ENCODE results near the gene TESK1. TPM values are rescaled to one million over a fixed set of nuclear protein-coding genes. Genes with fewer than 3 reads are reported as not detected.

Gene TESK1
- total RNA-seq, 1 experiment from 2014 or later: 20.4 TPM

DNA sequence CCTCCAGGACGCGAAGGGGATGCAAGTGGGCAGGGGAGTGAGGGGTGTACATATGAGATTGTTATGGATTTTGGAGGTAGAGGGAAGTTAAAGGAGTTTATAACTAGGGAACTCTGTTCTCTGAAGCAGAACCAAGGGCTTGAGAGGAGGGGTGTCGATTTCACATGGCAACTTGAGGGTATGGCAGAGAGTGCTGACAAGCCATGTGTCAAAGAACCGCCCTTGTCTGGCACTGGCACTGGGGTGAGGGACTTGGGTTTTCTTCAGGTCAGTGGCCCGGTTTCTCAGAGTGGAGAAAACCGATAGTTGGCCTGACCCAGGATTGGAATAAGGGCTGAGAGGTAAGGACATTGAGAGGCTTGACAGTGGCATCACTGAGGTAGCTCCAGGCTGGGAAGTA is 47.7 kb upstream of the TESK1 start:
- H3K9me3 Mint-ChIP-seq: no peaks in the 10 kb centered on the region
- no peaks in the 10 kb centered on the region for H3K27me3 Mint-ChIP-seq (ENCODE audit: low read depth)
- TF ChIP-seq IRF2 (CRISPR knock-in tag; IDR thresholded peaks at IDR 0.05; ENCODE audit: borderline replicate concordance, low read depth) (no peak), GRHL2 (CRISPR knock-in tag; IDR thresholded peaks at IDR 0.05; ENCODE audit: insufficient replicate concordance, severe bottlenecking) (no peak), E2F4 (CRISPR knock-in tag; IDR thresholded peaks at IDR 0.05; ENCODE audit: borderline replicate concordance, low read depth) (no peak), KAT7 (CRISPR knock-in tag; IDR thresholded peaks at IDR 0.05; ENCODE audit: borderline replicate concordance) (no peak), TCF7 (CRISPR knock-in tag; IDR thresholded peaks at IDR 0.05; ENCODE audit: low read depth) (no peak), EMX1 (CRISPR knock-in tag; IDR thresholded peaks at IDR 0.05) (no peak), CREM (CRISPR knock-in tag; IDR thresholded peaks at IDR 0.05) (no peak), SP1 (CRISPR knock-in tag; conservative IDR thresholded peaks at IDR 0.05) (no peak), NFATC4 (CRISPR knock-in tag; IDR thresholded peaks at IDR 0.05) (no peak)
- CTCF ChIA-PET: interaction anchor here (1.0 kb wide), 1 partner anchor 55 kb away, joined by 3 read pairs; no protein-coding TSS in a partner anchor
- POLR2A ChIA-PET: no interaction called here
- no peak overlapping the region for H3K4me3 Mint-ChIP-seq
- H3K4me1 Mint-ChIP-seq: no peaks in the 10 kb centered on the region
- DNase-seq (ENCODE audit: low spot score) (no peak), ATAC-seq (no peak)
- no peaks in the 10 kb centered on the region for H3K36me3 Mint-ChIP-seq
- peak overlapping the region; percentile 18; the same call in 1 of the 2 replicates for H3K27ac Mint-ChIP-seq

DNA sequence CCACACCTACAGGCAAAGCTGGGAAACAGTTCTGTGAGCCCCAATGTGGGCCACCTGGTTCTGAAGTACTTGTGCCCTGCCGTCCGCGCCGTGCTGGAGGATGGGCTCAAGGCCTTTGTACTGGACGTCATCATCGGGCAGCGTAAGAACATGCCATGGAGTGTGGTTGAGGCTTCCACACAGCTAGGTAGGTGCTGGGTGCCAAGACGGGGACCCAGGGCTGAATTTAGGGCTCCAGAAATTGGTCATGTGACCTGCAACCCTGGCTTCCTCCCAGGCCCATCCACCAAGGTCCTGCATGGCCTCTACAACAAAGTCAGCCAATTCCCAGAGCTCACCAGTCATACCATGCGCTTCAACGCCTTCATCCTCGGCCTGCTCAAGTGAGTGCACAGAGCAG is 46.9 kb upstream of the TESK1 start:
- Mint-ChIP-seq H3K9me3 (no peaks in the 10 kb centered on the region), H3K36me3 (no peaks in the 10 kb centered on the region), H3K27me3 (ENCODE audit: low read depth) (no peaks in the 10 kb centered on the region; the same call in 1 of the 2 replicates), H3K4me3 (no peak overlapping the region), H3K27ac (no peak overlapping the region), H3K4me1 (no peaks in the 10 kb centered on the region)
- ATAC-seq (no peak), DNase-seq (ENCODE audit: low spot score) (no peak)
- CTCF ChIA-PET: no interaction called here
- POLR2A ChIA-PET: no interaction called here
- TF ChIP-seq USF2 (CRISPR knock-in tag; IDR thresholded peaks at IDR 0.05) (peak; percentile 45; the same call in 1 of the 2 replicates), RORB (CRISPR knock-in tag; IDR thresholded peaks at IDR 0.05) (no peak), ZNF317 (CRISPR knock-in tag; IDR thresholded peaks at IDR 0.05; ENCODE audit: borderline replicate concordance, low read depth) (no peak), FOXJ3 (CRISPR knock-in tag; IDR thresholded peaks at IDR 0.05; ENCODE audit: borderline replicate concordance) (no peak), NFYB (CRISPR knock-in tag; conservative IDR thresholded peaks at IDR 0.05; ENCODE audit: low read depth) (no peak), FOXP1 (CRISPR knock-in tag; IDR thresholded peaks at IDR 0.05; ENCODE audit: borderline replicate concordance) (no peak)
- TF ChIP-seq, protein P1, sequence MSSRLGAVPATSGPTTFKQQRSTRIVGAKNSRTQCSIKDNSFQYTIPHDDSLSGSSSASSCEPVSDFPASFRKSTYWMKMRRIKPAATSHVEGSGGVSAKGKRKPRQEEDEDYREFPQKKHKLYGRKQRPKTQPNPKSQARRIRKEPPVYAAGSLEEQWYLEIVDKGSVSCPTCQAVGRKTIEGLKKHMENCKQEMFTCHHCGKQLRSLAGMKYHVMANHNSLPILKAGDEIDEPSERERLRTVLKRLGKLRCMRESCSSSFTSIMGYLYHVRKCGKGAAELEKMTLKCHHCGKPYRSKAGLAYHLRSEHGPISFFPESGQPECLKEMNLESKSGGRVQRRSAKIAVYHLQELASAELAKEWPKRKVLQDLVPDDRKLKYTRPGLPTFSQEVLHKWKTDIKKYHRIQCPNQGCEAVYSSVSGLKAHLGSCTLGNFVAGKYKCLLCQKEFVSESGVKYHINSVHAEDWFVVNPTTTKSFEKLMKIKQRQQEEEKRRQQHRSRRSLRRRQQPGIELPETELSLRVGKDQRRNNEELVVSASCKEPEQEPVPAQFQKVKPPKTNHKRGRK (CRISPR knock-in tag; IDR thresholded peaks at IDR 0.05; ENCODE audit: borderline replicate concordance): no peak

GRCh38 chr9:35559792-35560530 is 45.1 kb upstream of the TESK1 start:
- Mint-ChIP-seq H3K27me3 (ENCODE audit: low read depth) (no peaks in the 10 kb centered on the region; the same call in 1 of the 2 replicates), H3K4me3 (no peak overlapping the region), H3K27ac (no peak overlapping the region), H3K9me3 (no peaks in the 10 kb centered on the region), H3K4me1 (peaks cover 9% of the 10 kb centered on the region), H3K36me3 (no peaks in the 10 kb centered on the region)
- ATAC-seq (no peak), DNase-seq (ENCODE audit: low spot score) (no peak)
- TF ChIP-seq ERG (CRISPR knock-in tag; IDR thresholded peaks at IDR 0.05): no peak
- no peak for TF ChIP-seq JUN (CRISPR knock-in tag; IDR thresholded peaks at IDR 0.05)
- TF ChIP-seq ZSCAN18 (CRISPR knock-in tag; IDR thresholded peaks at IDR 0.05): no peak
- TF ChIP-seq ETV6 (CRISPR knock-in tag; IDR thresholded peaks at IDR 0.05): no peak
- ChIA-PET CTCF (interaction anchor here (0.9 to 1.9 kb wide), 2 partner anchors 8 to 51 kb away, joined by 3 to 4 read pairs; no protein-coding TSS in a partner anchor), POLR2A (no interaction called here)
